ENCODE results near the gene SORBS1.

SORBS1 gene

DNA sequence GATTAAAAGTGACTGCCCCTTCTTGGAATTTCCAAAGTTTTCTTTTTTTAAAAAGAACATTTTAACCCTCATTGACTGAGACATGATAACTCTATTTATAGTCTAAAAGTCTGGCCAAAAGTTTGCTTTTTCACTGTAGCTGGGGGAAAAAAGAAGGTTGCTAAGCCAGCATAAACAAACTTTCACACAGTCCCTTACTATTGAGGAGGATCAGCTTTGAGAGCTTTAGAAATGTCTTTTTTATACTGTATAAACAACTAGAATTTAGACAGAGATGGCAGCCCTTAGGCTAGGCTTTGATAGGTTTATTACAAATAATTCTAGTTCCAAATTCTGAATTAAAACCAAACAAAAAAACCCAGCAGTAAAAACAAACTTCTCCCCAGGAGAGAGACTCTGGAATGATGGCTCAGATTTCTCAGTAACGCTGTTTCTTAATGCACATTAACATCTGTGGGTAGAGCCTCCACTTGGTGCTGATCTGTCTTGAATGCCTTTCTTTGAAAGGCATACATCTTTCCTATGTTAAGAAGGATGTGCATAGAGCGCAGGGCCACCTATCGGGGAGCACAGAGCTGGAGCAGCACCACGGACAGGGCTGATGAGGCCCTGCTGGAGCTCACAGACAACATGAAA is 169.5 kb downstream of the SORBS1 start:
- no peaks in the 10 kb centered on the region for H3K27me3 ChIP-seq (ENCODE audit: insufficient read depth, poor library complexity, severe bottlenecking)
- TF ChIP-seq, protein P1, sequence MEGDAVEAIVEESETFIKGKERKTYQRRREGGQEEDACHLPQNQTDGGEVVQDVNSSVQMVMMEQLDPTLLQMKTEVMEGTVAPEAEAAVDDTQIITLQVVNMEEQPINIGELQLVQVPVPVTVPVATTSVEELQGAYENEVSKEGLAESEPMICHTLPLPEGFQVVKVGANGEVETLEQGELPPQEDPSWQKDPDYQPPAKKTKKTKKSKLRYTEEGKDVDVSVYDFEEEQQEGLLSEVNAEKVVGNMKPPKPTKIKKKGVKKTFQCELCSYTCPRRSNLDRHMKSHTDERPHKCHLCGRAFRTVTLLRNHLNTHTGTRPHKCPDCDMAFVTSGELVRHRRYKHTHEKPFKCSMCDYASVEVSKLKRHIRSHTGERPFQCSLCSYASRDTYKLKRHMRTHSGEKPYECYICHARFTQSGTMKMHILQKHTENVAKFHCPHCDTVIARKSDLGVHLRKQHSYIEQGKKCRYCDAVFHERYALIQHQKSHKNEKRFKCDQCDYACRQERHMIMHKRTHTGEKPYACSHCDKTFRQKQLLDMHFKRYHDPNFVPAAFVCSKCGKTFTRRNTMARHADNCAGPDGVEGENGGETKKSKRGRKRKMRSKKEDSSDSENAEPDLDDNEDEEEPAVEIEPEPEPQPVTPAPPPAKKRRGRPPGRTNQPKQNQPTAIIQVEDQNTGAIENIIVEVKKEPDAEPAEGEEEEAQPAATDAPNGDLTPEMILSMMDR (IDR thresholded peaks at IDR 0.05; ENCODE audit: insufficient read depth, low read length), result no peak
- peak; percentile 91 for TF ChIP-seq REST (IDR thresholded peaks at IDR 0.05; ENCODE audit: insufficient replicate concordance, low read depth)
- no peak overlapping the region for H3K27ac ChIP-seq (replicated peaks)
- no peak for DNase-seq (ENCODE audit: low read depth in 1 of 2, low spot score in 1 of 2)
- H3K4me3 ChIP-seq (replicated peaks; ENCODE audit: insufficient read depth, low read length), result no peak overlapping the region

DNA sequence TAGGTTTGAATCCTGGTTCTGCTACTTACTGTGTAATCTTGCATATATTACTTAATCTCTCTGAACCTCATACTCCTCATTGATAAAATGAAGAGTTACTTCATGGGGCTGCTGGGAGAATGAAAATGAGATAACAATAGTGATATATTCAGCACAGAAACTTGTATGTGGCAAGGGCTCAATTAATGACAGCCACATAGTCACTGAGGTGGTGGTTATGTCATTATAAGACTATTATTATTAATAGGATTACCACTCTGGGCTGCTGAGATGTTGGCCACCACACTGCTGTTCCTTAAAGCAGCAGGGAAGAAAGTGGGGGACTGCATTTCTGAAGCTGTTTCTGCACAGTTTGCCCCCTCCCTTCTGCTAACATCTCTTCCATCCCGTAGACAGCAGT is 170.0 kb downstream of the SORBS1 start:
- Histone ChIP-seq H3K4me3 (replicated peaks; ENCODE audit: insufficient read depth, low read length) (no peak overlapping the region), H3K27me3 (ENCODE audit: insufficient read depth, poor library complexity, severe bottlenecking) (no peaks in the 10 kb centered on the region), H3K27ac (replicated peaks) (no peak overlapping the region)
- TF ChIP-seq POLR2AphosphoS5 (IDR thresholded peaks at IDR 0.05; ENCODE audit: low read depth) (no peak), GABPA (IDR thresholded peaks at IDR 0.05; ENCODE audit: low read depth) (no peak), SPI1 (IDR thresholded peaks at IDR 0.05; ENCODE audit: borderline replicate concordance, low read depth) (no peak), REST (IDR thresholded peaks at IDR 0.05; ENCODE audit: insufficient replicate concordance, low read depth) (no peak)
- TF ChIP-seq, protein P1 (IDR thresholded peaks at IDR 0.05; ENCODE audit: insufficient read depth, low read length), result no peak
- DNase-seq (ENCODE audit: low read depth in 1 of 2, low spot score in 1 of 2), result no peak

- H3K27ac ChIP-seq (replicated peaks), result no peak overlapping the region
- DNase-seq (ENCODE audit: low read depth in 1 of 2, low spot score in 1 of 2), result no peak
- no peak for TF ChIP-seq SPI1 (IDR thresholded peaks at IDR 0.05; ENCODE audit: borderline replicate concordance, low read depth)
- TF ChIP-seq REST (IDR thresholded peaks at IDR 0.05; ENCODE audit: insufficient replicate concordance, low read depth), result no peak
- TF ChIP-seq POLR2AphosphoS5 (IDR thresholded peaks at IDR 0.05; ENCODE audit: low read depth), result no peak
- TF ChIP-seq, protein P1 (IDR thresholded peaks at IDR 0.05; ENCODE audit: insufficient read depth, low read length), result no peak
- TF ChIP-seq GABPA (IDR thresholded peaks at IDR 0.05; ENCODE audit: low read depth), result no peak
These were observed 171.2 kb downstream of the SORBS1 start for GRCh38 chr10:95389982-95390381.

More at GRCh38 chr10:95389982-95390381, 171.2 kb downstream of the SORBS1 start:
- Histone ChIP-seq H3K4me3 (replicated peaks; ENCODE audit: insufficient read depth, low read length) (no peak overlapping the region), H3K27me3 (ENCODE audit: insufficient read depth, poor library complexity, severe bottlenecking) (no peaks in the 10 kb centered on the region)
